WTC11 (cell line): ENCODE data around the gene CD8B.
"Not testable (repeated sequence)": the region's sequence is repeated elsewhere in the genome, so short reads cannot be mapped to it uniquely, and the experiment has no call there.

ENCODE experiments used
- NFYB ChIP-seq: sonication (generic); formaldehyde crosslinking; conservative IDR thresholded peaks from 2 replicates; pipeline ENCODE4 v1.8.0; 2022; ENCODE audit warnings: low read depth, missing genetic modification reagents
- NR2C2 ChIP-seq: sonication (generic); formaldehyde crosslinking; IDR thresholded peaks from 2 replicates; pipeline ENCODE4 v1.8.0; 2022; ENCODE audit warnings: mild to moderate bottlenecking, missing genetic modification reagents
- PRRX2 ChIP-seq: fragments of 250-450 bp; sonication (Bioruptor Pico); IDR thresholded peaks from 2 replicates; pipeline ENCODE4 v1.8.0; 2021; ENCODE audit warnings: mild to moderate bottlenecking
- TCF7 ChIP-seq: sonication (generic); formaldehyde crosslinking; IDR thresholded peaks from 2 replicates; pipeline ENCODE4 v1.8.0; 2022; ENCODE audit warnings: mild to moderate bottlenecking, low read depth, missing genetic modification reagents, moderate library complexity
- ZNF138 ChIP-seq: sonication (generic); formaldehyde crosslinking; conservative IDR thresholded peaks from 2 replicates; pipeline ENCODE4 v1.8.1; 2022; ENCODE audit warnings: mild to moderate bottlenecking, moderate library complexity, missing genetic modification reagents
- TF ChIP-seq, protein P1 (sequence below): fragments of 200-600 bp; IDR thresholded peaks from 2 replicates; pipeline ENCODE4 v1.8.0; 2022; ENCODE audit warnings: antibody characterized with exemption
- TF ChIP-seq, protein P2 (sequence below): sonication (generic); formaldehyde crosslinking; IDR thresholded peaks from 2 replicates; pipeline ENCODE4 v1.8.1; 2023; ENCODE audit warnings: mild to moderate bottlenecking, missing genetic modification reagents, moderate library complexity
- TF ChIP-seq, protein P3 (sequence below): sonication (generic); formaldehyde crosslinking; IDR thresholded peaks from 2 replicates; pipeline ENCODE4 v1.8.1; 2022; ENCODE audit warnings: low read depth, mild to moderate bottlenecking, moderate library complexity, missing genetic modification reagents, borderline replicate concordance
- TF ChIP-seq, protein P4 (sequence below): sonication (generic); formaldehyde crosslinking; IDR thresholded peaks from 2 replicates; pipeline ENCODE4 v1.8.0; 2022; ENCODE audit warnings: mild to moderate bottlenecking, missing genetic modification reagents

DNA sequence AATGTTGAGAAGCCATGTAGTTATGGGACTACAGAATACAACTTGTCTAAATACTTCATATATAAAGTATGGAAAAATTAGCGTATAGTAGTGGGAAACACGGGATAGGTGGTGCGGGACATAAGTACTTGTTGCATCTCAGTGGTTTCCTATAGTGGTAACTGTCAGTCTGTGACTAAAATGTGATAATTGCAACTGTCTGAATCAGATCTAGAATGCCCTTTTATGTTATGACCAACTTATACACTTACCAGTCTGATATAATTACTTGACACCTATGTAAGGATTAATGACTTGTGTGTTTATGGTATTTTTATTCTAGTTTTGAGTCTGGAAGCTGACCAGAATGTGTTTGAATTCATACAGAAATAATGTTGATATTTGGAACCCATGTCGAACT is 9.3 kb upstream of the CD8B start:
- TF ChIP-seq, protein P1, sequence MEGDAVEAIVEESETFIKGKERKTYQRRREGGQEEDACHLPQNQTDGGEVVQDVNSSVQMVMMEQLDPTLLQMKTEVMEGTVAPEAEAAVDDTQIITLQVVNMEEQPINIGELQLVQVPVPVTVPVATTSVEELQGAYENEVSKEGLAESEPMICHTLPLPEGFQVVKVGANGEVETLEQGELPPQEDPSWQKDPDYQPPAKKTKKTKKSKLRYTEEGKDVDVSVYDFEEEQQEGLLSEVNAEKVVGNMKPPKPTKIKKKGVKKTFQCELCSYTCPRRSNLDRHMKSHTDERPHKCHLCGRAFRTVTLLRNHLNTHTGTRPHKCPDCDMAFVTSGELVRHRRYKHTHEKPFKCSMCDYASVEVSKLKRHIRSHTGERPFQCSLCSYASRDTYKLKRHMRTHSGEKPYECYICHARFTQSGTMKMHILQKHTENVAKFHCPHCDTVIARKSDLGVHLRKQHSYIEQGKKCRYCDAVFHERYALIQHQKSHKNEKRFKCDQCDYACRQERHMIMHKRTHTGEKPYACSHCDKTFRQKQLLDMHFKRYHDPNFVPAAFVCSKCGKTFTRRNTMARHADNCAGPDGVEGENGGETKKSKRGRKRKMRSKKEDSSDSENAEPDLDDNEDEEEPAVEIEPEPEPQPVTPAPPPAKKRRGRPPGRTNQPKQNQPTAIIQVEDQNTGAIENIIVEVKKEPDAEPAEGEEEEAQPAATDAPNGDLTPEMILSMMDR = not testable (repeated sequence)
- TF ChIP-seq NFYB (CRISPR knock-in tag); ZNF138 (CRISPR knock-in tag); NR2C2; PRRX2; TCF7 (CRISPR knock-in tag): not testable (repeated sequence)
- TF ChIP-seq, protein P2, sequence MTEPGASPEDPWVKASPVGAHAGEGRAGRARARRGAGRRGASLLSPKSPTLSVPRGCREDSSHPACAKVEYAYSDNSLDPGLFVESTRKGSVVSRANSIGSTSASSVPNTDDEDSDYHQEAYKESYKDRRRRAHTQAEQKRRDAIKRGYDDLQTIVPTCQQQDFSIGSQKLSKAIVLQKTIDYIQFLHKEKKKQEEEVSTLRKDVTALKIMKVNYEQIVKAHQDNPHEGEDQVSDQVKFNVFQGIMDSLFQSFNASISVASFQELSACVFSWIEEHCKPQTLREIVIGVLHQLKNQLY (CRISPR knock-in tag) = not testable (repeated sequence)
- TF ChIP-seq, protein P3, sequence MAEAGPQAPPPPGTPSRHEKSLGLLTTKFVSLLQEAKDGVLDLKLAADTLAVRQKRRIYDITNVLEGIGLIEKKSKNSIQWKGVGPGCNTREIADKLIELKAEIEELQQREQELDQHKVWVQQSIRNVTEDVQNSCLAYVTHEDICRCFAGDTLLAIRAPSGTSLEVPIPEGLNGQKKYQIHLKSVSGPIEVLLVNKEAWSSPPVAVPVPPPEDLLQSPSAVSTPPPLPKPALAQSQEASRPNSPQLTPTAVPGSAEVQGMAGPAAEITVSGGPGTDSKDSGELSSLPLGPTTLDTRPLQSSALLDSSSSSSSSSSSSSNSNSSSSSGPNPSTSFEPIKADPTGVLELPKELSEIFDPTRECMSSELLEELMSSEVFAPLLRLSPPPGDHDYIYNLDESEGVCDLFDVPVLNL (CRISPR knock-in tag) = not testable (repeated sequence)
- TF ChIP-seq, protein P4, sequence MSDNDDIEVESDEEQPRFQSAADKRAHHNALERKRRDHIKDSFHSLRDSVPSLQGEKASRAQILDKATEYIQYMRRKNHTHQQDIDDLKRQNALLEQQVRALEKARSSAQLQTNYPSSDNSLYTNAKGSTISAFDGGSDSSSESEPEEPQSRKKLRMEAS (CRISPR knock-in tag) = not testable (repeated sequence)
